HCT116 (cell line): ENCODE results near the gene IMPACT. TPM values are rescaled to one million over a fixed set of nuclear protein-coding genes. Genes with fewer than 3 reads are reported as not detected.

Experiments used
- ATAC-seq: fragments of 200-7000 bp; cut with Tn5 transposase; 2 replicates; pipeline ENCODE4 v1.9.1; 2020; ENCODE audit warnings: mild to moderate bottlenecking, moderate library complexity
- BruUV-seq: library from RNA; stranded (reverse); fragments of 400-500 nt; replicated peaks from 2 replicates; lab custom pipeline; 2021; lab: Mats Ljungman, UMichigan
- CTCF ChIA-PET: fragments of 300-600 bp; sonication (Branson Sonifier 250); formaldehyde crosslinking; loops from one replicate; lab custom pipeline; 2021; ENCODE audit warnings: antibody characterized with exemption; lab: Charles Lee
- POLR2A ChIA-PET: fragments of 300-600, 350-600 bp; sonication (Branson Sonifier 250); formaldehyde crosslinking; loops from one replicate; lab custom pipeline; 2021; ENCODE audit warnings: antibody characterized with exemption; lab: Charles Lee
- RAD21 ChIA-PET, 2 experiments: fragments of 300-600 bp; sonication (Branson Sonifier 250); formaldehyde crosslinking; loops; one replicate each; lab custom pipeline; 2023; ENCODE audit warnings: low total read pairs in 2 of 2; ENCODE audit not compliant: uncharacterized antibody in 2 of 2, unreplicated experiment in 2 of 2, low non-redundant PET in 1 of 2; lab: Charles Lee
- DNase-seq: peaks from one replicate; pipeline ENCODE4 v3.0.0-alpha.2; 2010; ENCODE audit warnings: low read depth, low spot score
- H2AFZ ChIP-seq: fragments of 200-600 bp; shearing (Covaris generic), sonication (generic); 2 replicates; pipeline ENCODE4 v1.6.1; 2017; ENCODE audit warnings: low read depth, mixed run types, mixed read lengths, antibody characterized with exemption, low read length; ENCODE audit not compliant: poor library complexity, severe bottlenecking
- H3K27ac ChIP-seq: 2 replicates; pipeline ENCODE4 v1.5.1; 2012; ENCODE audit warnings: low read depth, low read length
- H3K27me3 ChIP-seq: fragments of 200-600 bp; sonication (generic); 2 replicates; pipeline ENCODE4 v1.6.1; 2016; ENCODE audit warnings: mixed run types, low read length, mixed read lengths; ENCODE audit not compliant: insufficient read depth
- H3K36me3 ChIP-seq, 2 experiments: fragments of 200-500 bp in 1 of 2; fragments of 200-600 bp in 1 of 2; sonication (Bioruptor generic) in 1 of 2; sonication (generic) in 1 of 2; 2 replicates each; pipeline versions ENCODE4 v1.5.1 to v1.6.1; 2014 to 2016; ENCODE audit warnings: low read length in 2 of 2, inconsistent platforms in 1 of 2, mixed read lengths in 1 of 2, mixed run types in 1 of 2; ENCODE audit not compliant: insufficient read depth in 2 of 2, control insufficient read depth in 1 of 2
- H3K4me1 ChIP-seq, 2 experiments: fragments of 200-600 bp in 1 of 2; sonication (generic) in 1 of 2; 2 replicates each; pipeline versions ENCODE4 v1.5.1 to v1.6.1; 2012 to 2017; ENCODE audit warnings: low read length in 2 of 2, inconsistent platforms in 1 of 2, mild to moderate bottlenecking in 1 of 2, mixed read lengths in 1 of 2, mixed run types in 1 of 2, moderate library complexity in 1 of 2; ENCODE audit not compliant: insufficient read depth in 2 of 2, control insufficient read depth in 1 of 2
- H3K4me2 ChIP-seq: fragments of 200-600 bp; sonication (generic); 2 replicates; pipeline ENCODE4 v1.6.1; 2017; ENCODE audit warnings: mixed run types, low read length, mixed read lengths
- H3K4me3 ChIP-seq, 2 experiments: fragments of 200-600 bp in 1 of 2; sonication (generic) in 1 of 2; replicated peaks in 1 of 2; 2 replicates each; pipeline ENCODE4 v1.5.1; 2011 to 2016; ENCODE audit warnings: low read length in 2 of 2, control low read depth in 1 of 2, low read depth in 1 of 2, mild to moderate bottlenecking in 1 of 2, mixed read lengths in 1 of 2, mixed run types in 1 of 2
- H3K79me2 ChIP-seq: fragments of 200-600 bp; sonication (generic); 2 replicates; pipeline ENCODE4 v1.6.1; 2017; ENCODE audit warnings: mild to moderate bottlenecking, mixed run types, low read length, moderate library complexity, mixed read lengths; ENCODE audit not compliant: insufficient read depth
- H3K9ac ChIP-seq: fragments of 200-600 bp; sonication (generic); 2 replicates; pipeline ENCODE4 v1.6.1; 2016; ENCODE audit warnings: low read length, mixed read lengths
- H3K9me2 ChIP-seq: fragments of 200-600 bp; sonication (generic), shearing (Covaris generic); 2 replicates; pipeline ENCODE4 v1.6.1; 2017; ENCODE audit warnings: mixed run types, mild to moderate bottlenecking, moderate library complexity; ENCODE audit not compliant: insufficient read depth
- H3K9me3 ChIP-seq, 2 experiments: fragments of 200-500 bp in 1 of 2; fragments of 200-600 bp in 1 of 2; sonication (Bioruptor generic) in 1 of 2; sonication (generic) in 1 of 2; 2 replicates each; pipeline ENCODE4 v1.6.1; 2014 to 2017; ENCODE audit warnings: low read length in 2 of 2, mixed read lengths in 2 of 2, inconsistent platforms in 1 of 2, low read depth in 1 of 2, mild to moderate bottlenecking in 1 of 2, mixed run types in 1 of 2, moderate library complexity in 1 of 2; ENCODE audit not compliant: control insufficient read depth in 1 of 2, insufficient read depth in 1 of 2
- H4K20me1 ChIP-seq: fragments of 200-600 bp; sonication (generic), shearing (Covaris generic); 2 replicates; pipeline ENCODE4 v1.6.1; 2017; ENCODE audit warnings: mixed run types, mild to moderate bottlenecking, moderate library complexity; ENCODE audit not compliant: insufficient read depth
- EZH2 ChIP-seq: fragments of 200-600 bp; sonication (generic); IDR thresholded peaks from 2 replicates; pipeline ENCODE4 v1.6.1; 2017; ENCODE audit warnings: antibody characterized with exemption, mixed run types
- EZH2phosphoT487 ChIP-seq: fragments of 200-600 bp; IDR thresholded peaks from 2 replicates; pipeline ENCODE4 v1.6.1; 2018; ENCODE audit warnings: antibody characterized with exemption, borderline replicate concordance
- JUND ChIP-seq: IDR thresholded peaks from 2 replicates; pipeline ENCODE4 v1.6.1; 2012
- POLR2A ChIP-seq: IDR thresholded peaks from 2 replicates; pipeline ENCODE4 v1.7.0; 2011; ENCODE audit warnings: borderline replicate concordance; ENCODE audit not compliant: insufficient read depth, insufficient read length; ENCODE audit errors: extremely low read depth
- POLR2AphosphoS5 ChIP-seq: IDR thresholded peaks from 2 replicates; pipeline ENCODE4 v1.6.1; 2011; ENCODE audit warnings: mild to moderate bottlenecking, low read depth, low read length, moderate library complexity
- RAD21 ChIP-seq: IDR thresholded peaks from 2 replicates; pipeline ENCODE4 v1.6.1; 2012; ENCODE audit warnings: low read depth, mild to moderate bottlenecking
- SIN3A ChIP-seq: IDR thresholded peaks from 2 replicates; pipeline ENCODE4 v1.6.1; 2012; ENCODE audit warnings: low read depth
- SP1 ChIP-seq: IDR thresholded peaks from 2 replicates; pipeline ENCODE4 v1.6.1; 2012; ENCODE audit warnings: low read depth
- SRF ChIP-seq: IDR thresholded peaks from 2 replicates; pipeline ENCODE4 v1.6.1; 2012; ENCODE audit warnings: low read depth
- YY1 ChIP-seq: IDR thresholded peaks from 2 replicates; pipeline ENCODE4 v1.6.1; 2011; ENCODE audit warnings: low read length, low read depth, moderate library complexity, mild to moderate bottlenecking; ENCODE audit not compliant: insufficient replicate concordance; ENCODE audit errors: extremely low read depth
- ZFX ChIP-seq: fragments of 450-650 bp; IDR thresholded peaks from 2 replicates; pipeline ENCODE4 v1.6.1; 2017
- intact Hi-C: fragments of 100-400 bp; cut with micrococcal nuclease; formaldehyde crosslinking; loops from 2 replicates; pipeline ENCODE4 v1.10.0; 2022
- total RNA-seq: library from RNA; stranded (reverse); gene quantifications from one replicate; pipeline ENCODE4 v1.2.1, GENCODE V29; 2021; ENCODE audit not compliant: unreplicated experiment
- TF ChIP-seq, protein P1 (sequence below): IDR thresholded peaks from 2 replicates; pipeline ENCODE4 v1.6.1; 2012; ENCODE audit warnings: low read depth

The IMPACT gene
- total RNA-seq, 1 experiment from 2014 or later: 46.4 TPM

- DNase-seq (no peak), ATAC-seq (no peak)
Observed at GRCh38 chr18:24494586-24494985, 68.1 kb downstream of the IMPACT start.

More at GRCh38 chr18:24494586-24494985, 68.1 kb downstream of the IMPACT start:
- Histone ChIP-seq H3K4me1 (no peaks in the 10 kb centered on the region), H3K4me3 (no peak overlapping the region), H3K27ac (no peak overlapping the region), H3K36me3 (no peaks in the 10 kb centered on the region), H3K9me3 (no peaks in the 10 kb centered on the region), H3K9ac (no peak overlapping the region), H3K27me3 (no peaks in the 10 kb centered on the region), H2AFZ (no peak overlapping the region)
- intact Hi-C loops: no loop called here
- CTCF ChIA-PET: no interaction called here
- POLR2A ChIA-PET: no interaction called here
- no peak for TF ChIP-seq EZH2
- no peak for TF ChIP-seq POLR2A
- TF ChIP-seq JUND: no peak
- TF ChIP-seq SP1: no peak
- TF ChIP-seq ZFX: no peak
- TF ChIP-seq EZH2phosphoT487: no peak
- TF ChIP-seq SIN3A: no peak
- no peak for TF ChIP-seq RAD21
- TF ChIP-seq, protein P1, sequence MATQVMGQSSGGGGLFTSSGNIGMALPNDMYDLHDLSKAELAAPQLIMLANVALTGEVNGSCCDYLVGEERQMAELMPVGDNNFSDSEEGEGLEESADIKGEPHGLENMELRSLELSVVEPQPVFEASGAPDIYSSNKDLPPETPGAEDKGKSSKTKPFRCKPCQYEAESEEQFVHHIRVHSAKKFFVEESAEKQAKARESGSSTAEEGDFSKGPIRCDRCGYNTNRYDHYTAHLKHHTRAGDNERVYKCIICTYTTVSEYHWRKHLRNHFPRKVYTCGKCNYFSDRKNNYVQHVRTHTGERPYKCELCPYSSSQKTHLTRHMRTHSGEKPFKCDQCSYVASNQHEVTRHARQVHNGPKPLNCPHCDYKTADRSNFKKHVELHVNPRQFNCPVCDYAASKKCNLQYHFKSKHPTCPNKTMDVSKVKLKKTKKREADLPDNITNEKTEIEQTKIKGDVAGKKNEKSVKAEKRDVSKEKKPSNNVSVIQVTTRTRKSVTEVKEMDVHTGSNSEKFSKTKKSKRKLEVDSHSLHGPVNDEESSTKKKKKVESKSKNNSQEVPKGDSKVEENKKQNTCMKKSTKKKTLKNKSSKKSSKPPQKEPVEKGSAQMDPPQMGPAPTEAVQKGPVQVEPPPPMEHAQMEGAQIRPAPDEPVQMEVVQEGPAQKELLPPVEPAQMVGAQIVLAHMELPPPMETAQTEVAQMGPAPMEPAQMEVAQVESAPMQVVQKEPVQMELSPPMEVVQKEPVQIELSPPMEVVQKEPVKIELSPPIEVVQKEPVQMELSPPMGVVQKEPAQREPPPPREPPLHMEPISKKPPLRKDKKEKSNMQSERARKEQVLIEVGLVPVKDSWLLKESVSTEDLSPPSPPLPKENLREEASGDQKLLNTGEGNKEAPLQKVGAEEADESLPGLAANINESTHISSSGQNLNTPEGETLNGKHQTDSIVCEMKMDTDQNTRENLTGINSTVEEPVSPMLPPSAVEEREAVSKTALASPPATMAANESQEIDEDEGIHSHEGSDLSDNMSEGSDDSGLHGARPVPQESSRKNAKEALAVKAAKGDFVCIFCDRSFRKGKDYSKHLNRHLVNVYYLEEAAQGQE: no peak
- TF ChIP-seq YY1: no peak
- TF ChIP-seq SRF: no peak
- no peak for TF ChIP-seq POLR2AphosphoS5
- TF ChIP-seq, all 23 proteins: peak for 0
- Histone ChIP-seq H3K79me2 (no peaks in the 10 kb centered on the region), H3K4me2 (no peak overlapping the region), H4K20me1 (no peaks in the 10 kb centered on the region), H3K9me2 (no peaks in the 10 kb centered on the region)
- no TSS peak for BruUV-seq
- RAD21 ChIA-PET: no interaction called here
